ENCODE data around the gene ROBO1.

The ROBO1 gene

GRCh38 chr3:78645628-78646310 lies 1122.0 kb downstream of the ROBO1 start:
- DNase-seq: no peak

- DNase-seq: no peak
Observed at GRCh38 chr3:78644847-78645246, 1123.0 kb downstream of the ROBO1 start.

- DNase-seq: no peak
Observed at GRCh38 chr3:78642226-78643035, 1125.4 kb downstream of the ROBO1 start.

GRCh38 chr3:78641703-78642102 lies 1126.1 kb downstream of the ROBO1 start:
- DNase-seq: no peak

GRCh38 chr3:78634316-78634715 lies 1133.5 kb downstream of the ROBO1 start:
- no peak for DNase-seq

- DNase-seq: no peak
Observed at GRCh38 chr3:78633626-78634025, 1134.2 kb downstream of the ROBO1 start.

GRCh38 chr3:78632925-78633553 lies 1134.8 kb downstream of the ROBO1 start:
- no peak for DNase-seq

- DNase-seq: no peak
Observed at GRCh38 chr3:78629544-78629943, 1138.3 kb downstream of the ROBO1 start.

GRCh38 chr3:78621061-78621716 lies 1146.6 kb downstream of the ROBO1 start:
- no peak for DNase-seq

- no peak for DNase-seq
Observed at GRCh38 chr3:78614486-78614885, 1153.3 kb downstream of the ROBO1 start.

- DNase-seq: no peak
Observed at GRCh38 chr3:78613421-78613879, 1154.3 kb downstream of the ROBO1 start.

- DNase-seq: no peak
Observed at GRCh38 chr3:78611278-78611677, 1156.5 kb downstream of the ROBO1 start.

GRCh38 chr3:78610462-78611125 lies 1157.2 kb downstream of the ROBO1 start:
- no peak for DNase-seq

- DNase-seq: no peak
Observed at GRCh38 chr3:78606756-78607155, 1161.0 kb downstream of the ROBO1 start.

GRCh38 chr3:78605178-78605577 lies 1162.6 kb downstream of the ROBO1 start:
- DNase-seq: no peak

GRCh38 chr3:78604341-78604740 lies 1163.5 kb downstream of the ROBO1 start:
- DNase-seq: no peak

GRCh38 chr3:78601249-78601648 lies 1166.5 kb downstream of the ROBO1 start:
- DNase-seq: no peak

- DNase-seq: no peak
Observed at GRCh38 chr3:78589778-78590177, 1178.0 kb downstream of the ROBO1 start.

GRCh38 chr3:78588906-78589621 lies 1178.7 kb downstream of the ROBO1 start:
- no peak for DNase-seq

- DNase-seq: no peak
Observed at GRCh38 chr3:78580681-78581080, 1187.1 kb downstream of the ROBO1 start.

- no peak for DNase-seq
Observed at GRCh38 chr3:78571486-78571885, 1196.3 kb downstream of the ROBO1 start.

GRCh38 chr3:78570496-78570895 lies 1197.3 kb downstream of the ROBO1 start:
- DNase-seq: no peak

Measured in activated CD4-positive, alpha-beta T cell treated with anti-CD3 and anti-CD28 coated beads for 4 hours (primary cell).